ENCODE results near the gene MRM2. TPM values are rescaled to one million over a fixed set of nuclear protein-coding genes. Genes with fewer than 3 reads are reported as not detected.
"Not testable (repeated sequence)": the region's sequence is repeated elsewhere in the genome, so short reads cannot be mapped to it uniquely, and the experiment has no call there.

The MRM2 gene
- total RNA-seq, 4 donors from 2014 or later = 11.9 to 15.4 (median 13.3) TPM

DNA sequence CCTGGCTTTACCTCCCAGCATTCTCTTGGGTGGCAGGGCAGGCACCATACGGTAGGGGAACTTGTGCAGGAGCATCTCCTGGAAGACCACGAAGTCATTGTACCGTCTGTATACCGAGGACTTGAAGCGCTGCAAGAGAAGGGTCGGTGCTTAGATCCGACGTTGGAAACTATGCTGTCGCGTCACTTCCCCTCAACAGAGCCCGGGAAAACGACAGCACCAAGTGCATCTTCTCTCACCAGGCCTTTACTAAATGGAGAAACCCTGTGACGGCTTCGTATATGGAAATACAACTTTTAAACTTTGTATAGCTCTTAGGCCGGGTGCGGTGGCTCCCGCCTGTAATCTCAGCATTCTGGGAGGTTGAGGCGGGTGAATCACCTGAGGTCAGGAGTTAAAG, 33.1 kb upstream of the MRM2 start:
- no peak for ATAC-seq (ENCODE audit: low FRiP score)
- TF ChIP-seq, protein P1, sequence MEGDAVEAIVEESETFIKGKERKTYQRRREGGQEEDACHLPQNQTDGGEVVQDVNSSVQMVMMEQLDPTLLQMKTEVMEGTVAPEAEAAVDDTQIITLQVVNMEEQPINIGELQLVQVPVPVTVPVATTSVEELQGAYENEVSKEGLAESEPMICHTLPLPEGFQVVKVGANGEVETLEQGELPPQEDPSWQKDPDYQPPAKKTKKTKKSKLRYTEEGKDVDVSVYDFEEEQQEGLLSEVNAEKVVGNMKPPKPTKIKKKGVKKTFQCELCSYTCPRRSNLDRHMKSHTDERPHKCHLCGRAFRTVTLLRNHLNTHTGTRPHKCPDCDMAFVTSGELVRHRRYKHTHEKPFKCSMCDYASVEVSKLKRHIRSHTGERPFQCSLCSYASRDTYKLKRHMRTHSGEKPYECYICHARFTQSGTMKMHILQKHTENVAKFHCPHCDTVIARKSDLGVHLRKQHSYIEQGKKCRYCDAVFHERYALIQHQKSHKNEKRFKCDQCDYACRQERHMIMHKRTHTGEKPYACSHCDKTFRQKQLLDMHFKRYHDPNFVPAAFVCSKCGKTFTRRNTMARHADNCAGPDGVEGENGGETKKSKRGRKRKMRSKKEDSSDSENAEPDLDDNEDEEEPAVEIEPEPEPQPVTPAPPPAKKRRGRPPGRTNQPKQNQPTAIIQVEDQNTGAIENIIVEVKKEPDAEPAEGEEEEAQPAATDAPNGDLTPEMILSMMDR (IDR thresholded peaks at IDR 0.05) = no peak

DNA sequence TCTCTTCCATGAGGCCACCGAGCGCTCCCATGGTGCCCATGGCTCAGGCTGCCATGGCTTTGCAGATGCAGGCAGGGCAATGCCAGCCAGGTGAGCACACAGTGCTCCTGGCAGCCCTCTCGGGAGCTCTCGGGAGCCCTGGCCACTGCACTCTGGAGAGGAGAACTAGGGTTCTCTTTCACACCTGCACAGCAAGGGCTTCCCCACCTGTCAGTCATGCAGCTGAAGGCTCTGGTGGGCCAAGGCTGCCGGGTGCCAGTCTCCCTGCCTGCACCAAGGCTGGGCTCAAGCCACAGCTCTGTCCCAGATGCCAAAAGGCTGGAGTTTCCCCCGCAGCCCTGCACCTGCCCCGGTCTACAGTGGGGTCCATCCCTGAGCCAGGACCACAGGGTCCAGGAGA, 32.7 kb upstream of the MRM2 start:
- TF ChIP-seq, protein P1 (IDR thresholded peaks at IDR 0.05) = no peak
- ATAC-seq (ENCODE audit: low FRiP score) (no peak), DNase-seq (ENCODE audit: low spot score) (no peak)

More for the DNA sequence above, 33.1 kb upstream of the MRM2 start:
- no peak for DNase-seq (ENCODE audit: low spot score)

DNA sequence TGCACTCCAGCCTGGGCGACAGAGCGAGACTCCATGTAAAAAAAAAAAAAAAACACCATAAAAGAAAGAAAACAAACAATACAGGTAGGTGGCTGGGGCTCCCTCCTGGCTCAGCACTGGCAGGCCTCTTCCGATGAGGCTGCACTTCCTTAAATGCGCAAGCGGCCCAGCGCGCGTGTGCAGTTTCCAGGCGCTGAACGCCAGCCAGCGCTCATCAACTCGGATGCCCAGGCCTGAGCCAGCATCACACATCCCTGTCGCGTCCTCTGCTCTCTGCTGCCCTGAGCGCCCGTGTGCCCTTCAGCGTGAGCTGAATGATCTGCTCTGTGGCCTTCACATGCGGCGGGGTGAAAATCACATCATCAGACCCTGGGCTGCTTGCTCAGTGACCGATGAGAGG, 31.9 kb upstream of the MRM2 start:
- no peak for ATAC-seq (ENCODE audit: low FRiP score)
- DNase-seq (ENCODE audit: low spot score) = no peak
- TF ChIP-seq, protein P1 (IDR thresholded peaks at IDR 0.05) = no peak

DNA sequence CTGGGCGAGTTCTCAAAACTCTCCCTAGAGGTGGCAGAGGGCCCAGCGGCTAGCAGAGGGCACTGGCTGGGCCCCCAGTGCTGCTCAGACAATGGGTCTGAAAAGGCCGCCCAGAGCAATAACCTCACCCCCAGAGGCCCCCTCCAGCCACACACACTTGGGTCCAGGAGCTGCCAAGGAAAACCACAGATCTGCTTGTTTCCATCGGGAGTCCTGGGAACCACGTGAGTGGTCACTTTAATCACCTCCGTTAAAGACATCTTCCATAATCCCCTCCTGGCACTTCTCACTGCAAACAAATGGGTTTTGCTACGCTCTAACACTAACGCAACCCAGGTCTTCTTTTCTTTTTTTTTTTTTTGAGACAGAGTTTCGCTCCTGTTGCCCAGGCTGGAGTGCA, 30.0 kb upstream of the MRM2 start:
- TF ChIP-seq, protein P1 (IDR thresholded peaks at IDR 0.05) = no peak
- DNase-seq (ENCODE audit: low spot score) (no peak), ATAC-seq (ENCODE audit: low FRiP score) (no peak)

DNA sequence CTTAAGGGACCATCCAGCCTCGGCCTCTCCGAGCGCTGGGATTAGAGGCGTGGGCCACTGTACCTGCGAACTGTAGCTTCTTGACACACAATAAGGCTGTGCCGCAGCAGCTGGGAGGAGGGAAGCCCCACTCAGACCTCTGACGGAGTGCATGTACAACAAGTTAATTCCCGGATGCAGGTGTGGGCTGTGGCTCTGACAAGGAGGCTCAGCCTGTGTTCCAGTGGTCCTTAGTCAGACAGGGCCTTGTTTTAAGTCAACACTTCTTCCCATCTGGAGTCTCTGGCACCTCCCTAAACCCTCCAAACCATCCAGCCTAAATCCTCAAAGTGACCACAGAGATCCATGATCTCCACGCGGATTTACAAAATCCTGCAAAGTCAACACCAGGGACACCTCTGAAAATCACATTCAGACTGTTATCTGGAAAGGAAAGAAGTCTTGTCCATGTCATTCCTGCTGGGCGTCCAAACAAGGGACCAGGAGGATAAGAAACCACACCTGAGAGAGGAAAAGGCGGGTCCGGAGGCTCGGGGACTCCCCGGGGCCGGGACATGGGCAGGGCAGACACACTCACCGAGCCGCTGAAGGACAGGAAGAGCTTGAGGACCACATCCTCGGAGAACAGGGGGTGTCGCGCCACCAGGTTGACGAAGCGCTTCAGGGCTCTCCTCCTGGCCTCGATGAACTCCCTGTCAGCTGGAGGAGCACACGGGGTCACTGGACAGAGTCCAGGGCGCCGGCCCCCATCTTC, 29.4 kb upstream of the MRM2 start:
- ATAC-seq (ENCODE audit: low FRiP score) (no peak), DNase-seq (ENCODE audit: low spot score) (no peak)
- TF ChIP-seq, protein P1 (IDR thresholded peaks at IDR 0.05) = no peak

DNA sequence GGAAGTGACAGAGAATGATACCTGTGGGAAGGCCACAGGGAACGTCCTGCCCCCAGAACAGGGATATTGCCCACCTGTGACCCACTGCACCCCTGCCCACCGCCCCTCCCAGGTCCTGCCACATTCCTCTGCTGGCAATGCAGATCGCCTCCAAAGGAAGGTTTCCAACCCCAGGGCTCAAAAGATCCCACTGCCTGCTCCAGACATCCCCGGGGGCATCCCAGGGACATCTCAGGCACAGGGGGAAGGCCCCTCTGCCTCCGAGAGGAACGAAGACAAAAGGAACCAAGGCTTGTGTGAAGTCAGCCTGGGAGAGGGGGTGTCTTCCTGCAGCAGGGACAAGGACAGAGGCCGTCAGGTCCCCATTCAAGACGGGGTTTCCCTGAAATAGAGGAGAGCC, 28.5 kb upstream of the MRM2 start:
- DNase-seq (ENCODE audit: low spot score) (no peak), ATAC-seq (ENCODE audit: low FRiP score) (no peak)
- TF ChIP-seq, protein P1 (IDR thresholded peaks at IDR 0.05) = no peak

DNA sequence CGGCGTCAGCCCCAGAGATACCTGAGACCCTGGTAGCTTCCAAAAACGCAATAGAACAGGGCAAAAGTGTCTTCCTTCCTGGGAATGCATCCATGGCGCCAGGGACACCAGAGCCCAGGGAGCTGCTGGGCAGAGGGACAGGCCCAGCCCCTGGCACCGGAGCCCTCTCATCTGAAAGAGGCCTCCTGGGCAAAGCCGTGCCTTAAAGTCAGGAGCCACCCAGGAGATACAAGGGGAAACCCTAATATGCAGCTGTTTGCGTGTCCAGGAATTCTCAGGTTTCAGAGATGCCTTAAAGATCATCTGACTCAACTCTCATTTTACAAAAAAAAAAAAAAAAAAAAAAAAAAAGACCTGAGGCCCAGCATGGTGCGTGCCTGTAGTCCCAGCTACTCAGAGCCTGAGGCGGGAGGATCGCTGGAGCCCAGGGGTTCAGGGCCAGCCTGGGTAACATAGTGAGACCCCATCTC, 28.0 kb upstream of the MRM2 start:
- TF ChIP-seq, protein P1 (IDR thresholded peaks at IDR 0.05) = no peak
- no peak for ATAC-seq (ENCODE audit: low FRiP score)
- DNase-seq (ENCODE audit: low spot score) = no peak

DNA sequence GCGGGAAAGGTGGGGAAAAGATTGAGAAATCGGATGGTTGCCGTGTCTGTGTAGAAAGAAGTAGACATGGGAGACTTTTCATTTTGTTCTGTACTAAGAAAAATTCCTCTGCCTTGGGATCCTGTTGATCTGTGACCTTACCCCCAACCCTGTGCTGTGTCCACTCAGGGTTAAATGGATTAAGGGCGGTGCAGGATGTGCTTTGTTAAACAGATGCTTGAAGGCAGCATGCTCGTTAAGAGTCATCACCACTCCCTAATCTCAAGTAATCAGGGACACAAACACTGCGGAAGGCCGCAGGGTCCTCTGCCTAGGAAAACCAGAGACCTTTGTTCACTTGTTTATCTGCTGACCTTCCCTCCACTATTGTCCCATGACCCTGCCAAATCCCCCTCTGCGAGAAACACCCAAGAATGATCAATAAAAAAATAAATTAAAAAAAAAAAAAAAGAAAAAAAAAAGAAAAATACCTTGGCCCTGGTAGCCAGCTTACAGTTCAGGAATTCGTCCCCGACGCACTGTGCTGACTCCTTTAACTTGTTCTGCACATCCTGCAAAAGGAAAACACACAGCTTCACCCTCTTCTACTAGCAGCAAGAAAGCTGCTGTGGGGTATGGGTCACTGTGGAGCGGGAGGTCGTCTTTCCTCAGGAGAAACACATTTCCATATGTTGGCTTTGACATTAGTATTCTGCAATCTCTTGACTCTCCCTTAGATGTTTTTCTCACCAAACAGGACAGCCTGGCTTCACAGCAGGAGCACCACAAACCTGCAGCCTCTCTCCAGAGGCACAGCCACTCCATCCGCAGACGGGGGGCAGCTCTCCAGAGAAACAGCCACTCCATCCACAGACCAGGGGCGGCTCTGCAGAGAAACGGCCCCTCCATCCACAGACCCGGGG, 27.3 kb upstream of the MRM2 start:
- DNase-seq (ENCODE audit: low spot score); ATAC-seq (ENCODE audit: low FRiP score): not testable (repeated sequence)
